Measurements from ENCODE around the gene PGGHG.

PGGHG gene

GRCh38 chr11:272931-273198 is 16.1 kb upstream of the PGGHG start:
- DNase-seq (ENCODE audit: low read depth, low spot score) = no peak
- in situ Hi-C loops (cut with HindIII; ENCODE audit: low sequenced_read_pairs) = no loop called here
- TF ChIP-seq CTCF (IDR thresholded peaks at IDR 0.05; ENCODE audit: low read depth, low read length) = no peak

GRCh38 chr11:276219-276618 is 12.7 kb upstream of the PGGHG start:
- no peak overlapping the region for H3K4me3 ChIP-seq (ENCODE audit: low read depth, low read length)
- no peak for DNase-seq (ENCODE audit: low read depth, low spot score)
- in situ Hi-C loops (cut with HindIII; ENCODE audit: low sequenced_read_pairs) = no loop called here
- TF ChIP-seq CTCF (IDR thresholded peaks at IDR 0.05; ENCODE audit: low read depth, low read length) = no peak

More at GRCh38 chr11:272931-273198, 16.1 kb upstream of the PGGHG start:
- no peak overlapping the region for H3K4me3 ChIP-seq (ENCODE audit: low read depth, low read length)

- TF ChIP-seq CTCF (IDR thresholded peaks at IDR 0.05; ENCODE audit: low read depth, low read length) = no peak
- in situ Hi-C loops (cut with HindIII; ENCODE audit: low sequenced_read_pairs) = no loop called here
- no peak within 1 kb of the TSS for H3K4me3 ChIP-seq (ENCODE audit: low read depth, low read length)
- no peak for DNase-seq (ENCODE audit: low read depth, low spot score)
Measured at GRCh38 chr11:278001-278951, 10.7 kb upstream of the PGGHG start, which contains the start of gene NLRP6. NLRP6 (plus strand) TSS chr11:278407; CDS start chr11:278570, 163 bp downstream.

- DNase-seq (ENCODE audit: low read depth, low spot score) = no peak
- TF ChIP-seq CTCF (IDR thresholded peaks at IDR 0.05; ENCODE audit: low read depth, low read length) = no peak
- in situ Hi-C loops (cut with HindIII; ENCODE audit: low sequenced_read_pairs) = no loop called here
- H3K4me3 ChIP-seq (ENCODE audit: low read depth, low read length) = no peak overlapping the region
Measured at GRCh38 chr11:279040-279965, 9.6 kb upstream of the PGGHG start.

- DNase-seq (ENCODE audit: low read depth, low spot score) = peak; percentile 15
- TF ChIP-seq CTCF (IDR thresholded peaks at IDR 0.05; ENCODE audit: low read depth, low read length) = no peak
- in situ Hi-C loops (cut with HindIII; ENCODE audit: low sequenced_read_pairs) = no loop called here
- H3K4me3 ChIP-seq (ENCODE audit: low read depth, low read length) = no peak overlapping the region
Measured at GRCh38 chr11:279966-280705, 8.8 kb upstream of the PGGHG start.
